Testis (tissue), 3 donors: ENCODE data around the gene PAFAH1B1. TPM values are rescaled to one million over a fixed set of nuclear protein-coding genes. Genes with fewer than 3 reads are reported as not detected.
A peak's percentile ranks its signal among the peaks of the same experiment; 100 is the strongest.
"Not testable (repeated sequence)": the region's sequence is repeated elsewhere in the genome, so short reads cannot be mapped to it uniquely, and the experiment has no call there.

Experiments used
- DNase-seq: peaks from one replicate; pipeline ENCODE4 v3.0.0-alpha.2; 2019
- H3K27ac ChIP-seq, 2 donors: fragments of 200-600 bp; sonication (generic); one replicate each; pipeline ENCODE4 v1.5.1; 2019
- H3K27me3 ChIP-seq: fragments of 200-600 bp; sonication (generic); one replicate; pipeline ENCODE4 v1.5.1; 2019
- H3K36me3 ChIP-seq: fragments of 200-600 bp; sonication (generic); one replicate; pipeline ENCODE4 v1.5.1; 2017; ENCODE audit warnings: low read depth; ENCODE audit errors: missing control alignments
- H3K4me1 ChIP-seq: fragments of 200-600 bp; sonication (generic); one replicate; pipeline ENCODE4 v1.5.1; 2019
- H3K4me3 ChIP-seq, 2 donors: fragments of 200-600 bp; sonication (generic); one replicate each; pipeline ENCODE4 v1.5.1; 2017 to 2019
- H3K9me3 ChIP-seq: fragments of 200-600 bp; sonication (generic); one replicate; pipeline ENCODE4 v1.5.1; 2017
- CTCF ChIP-seq, 3 experiments: fragments of 450-650 bp in 2 of 3; fragments of 200-600 bp in 1 of 3; sonication (generic) in 1 of 3; IDR thresholded peaks; one replicate each; pipeline ENCODE4 v1.5.1; 2016 to 2019; ENCODE audit warnings: antibody characterized with exemption in 3 of 3, mild to moderate bottlenecking in 2 of 3, moderate library complexity in 1 of 3
- POLR2A ChIP-seq: fragments of 450-650 bp; IDR thresholded peaks from one replicate; pipeline ENCODE4 v1.6.1; 2017; ENCODE audit warnings: antibody characterized with exemption, mild to moderate bottlenecking, moderate library complexity
- WGBS, 2 donors: methylation state at CpG; one replicate each; pipeline ENCODE4 v1.1.5; 2018; 5-methylcytosine and 5-hydroxymethylcytosine counted together
- intact Hi-C: fragments of 100-400 bp; cut with DNase I; formaldehyde crosslinking; loops from one replicate; pipeline ENCODE4 v1.15.1; 2023; ENCODE audit warnings: low total_unique reads
- polyA plus RNA-seq: library from polyadenylated mRNA; stranded (reverse); fragments of 350-450 nt; fragmentation: Illumina TruSeq; extraction: RNeasy Lipid Tissue Mini Kit (QIAGEN cat#74804); gene quantifications from one replicate; pipeline ENCODE4 v1.2.3, GENCODE V29; 2014; ENCODE audit warnings: low read depth, low replicate concordance; ENCODE audit not compliant: insufficient read depth
- total RNA-seq, 2 donors: library from RNA; depleted of rRNA; stranded (reverse); fragments of >200 nt; gene quantifications; one replicate each; pipeline ENCODE4 v1.2.3, GENCODE V29; 2016

Gene PAFAH1B1
- total and polyA plus RNA-seq, 3 donors from 2014 or later = 157 to 597 (median 225) TPM

DNA sequence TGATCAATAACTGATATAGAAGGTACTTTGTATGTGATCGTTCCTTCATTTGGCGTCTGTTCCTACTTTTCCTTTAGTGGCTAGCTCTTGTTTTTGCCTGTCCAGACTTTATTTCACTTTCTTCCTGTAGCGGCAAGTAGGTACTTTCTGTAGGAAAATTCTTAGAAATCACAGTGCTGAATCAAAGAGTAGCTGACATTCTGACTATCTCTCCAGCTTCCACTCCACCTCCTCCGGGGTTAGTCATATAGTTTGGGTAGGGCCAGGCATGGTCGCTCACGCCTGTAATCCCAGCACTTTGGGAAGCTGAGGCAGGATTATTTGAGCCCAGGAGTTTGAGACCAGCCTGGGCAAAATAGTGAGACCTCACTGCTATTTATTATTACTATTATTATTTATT is 29.9 kb upstream of the PAFAH1B1 start:
- Histone ChIP-seq H3K27ac (no peak overlapping the region), H3K4me3 (no peak overlapping the region), H3K27me3 (no peaks in the 10 kb centered on the region), H3K9me3 (no peaks in the 10 kb centered on the region), H3K4me1 (no peaks in the 10 kb centered on the region), H3K36me3 (no peaks in the 10 kb centered on the region)
- DNase-seq = no peak
- 92 to 96% methylated on average over 6 of the region's 6 CpGs for WGBS, 2 donors
- intact Hi-C loops = no loop called here
- TF ChIP-seq POLR2A (no peak), CTCF (IDR thresholded peaks at IDR 0.05) (no peak)

- Histone ChIP-seq H3K4me1 (no peaks in the 10 kb centered on the region), H3K27me3 (no peaks in the 10 kb centered on the region), H3K9me3 (no peaks in the 10 kb centered on the region), H3K4me3 (no peak overlapping the region), H3K36me3 (no peaks in the 10 kb centered on the region), H3K27ac (no peak overlapping the region)
- no peak for TF ChIP-seq CTCF (IDR thresholded peaks at IDR 0.05)
- no peak for TF ChIP-seq POLR2A
- 50 to 53% methylated on average over 5 of the region's 5 CpGs for WGBS, 2 donors
- peak; percentile 35 for DNase-seq
- intact Hi-C loops = no loop called here
Measured at GRCh38 chr17:2564877-2565276, 28.6 kb upstream of the PAFAH1B1 start.

- H3K9me3 ChIP-seq = no peaks in the 10 kb centered on the region
- no peaks in the 10 kb centered on the region for H3K27me3 ChIP-seq
- intact Hi-C loops = no loop called here
- no peak for TF ChIP-seq CTCF (IDR thresholded peaks at IDR 0.05)
- H3K4me3 ChIP-seq = no peak overlapping the region
- H3K36me3 ChIP-seq = no peaks in the 10 kb centered on the region
- no peak for DNase-seq
- H3K4me1 ChIP-seq = no peaks in the 10 kb centered on the region
- WGBS, 2 donors = 76 to 81% methylated on average over 3 of the region's 3 CpGs
- H3K27ac ChIP-seq = no peak overlapping the region
Measured at GRCh38 chr17:2566056-2566455, 27.4 kb upstream of the PAFAH1B1 start.

DNA sequence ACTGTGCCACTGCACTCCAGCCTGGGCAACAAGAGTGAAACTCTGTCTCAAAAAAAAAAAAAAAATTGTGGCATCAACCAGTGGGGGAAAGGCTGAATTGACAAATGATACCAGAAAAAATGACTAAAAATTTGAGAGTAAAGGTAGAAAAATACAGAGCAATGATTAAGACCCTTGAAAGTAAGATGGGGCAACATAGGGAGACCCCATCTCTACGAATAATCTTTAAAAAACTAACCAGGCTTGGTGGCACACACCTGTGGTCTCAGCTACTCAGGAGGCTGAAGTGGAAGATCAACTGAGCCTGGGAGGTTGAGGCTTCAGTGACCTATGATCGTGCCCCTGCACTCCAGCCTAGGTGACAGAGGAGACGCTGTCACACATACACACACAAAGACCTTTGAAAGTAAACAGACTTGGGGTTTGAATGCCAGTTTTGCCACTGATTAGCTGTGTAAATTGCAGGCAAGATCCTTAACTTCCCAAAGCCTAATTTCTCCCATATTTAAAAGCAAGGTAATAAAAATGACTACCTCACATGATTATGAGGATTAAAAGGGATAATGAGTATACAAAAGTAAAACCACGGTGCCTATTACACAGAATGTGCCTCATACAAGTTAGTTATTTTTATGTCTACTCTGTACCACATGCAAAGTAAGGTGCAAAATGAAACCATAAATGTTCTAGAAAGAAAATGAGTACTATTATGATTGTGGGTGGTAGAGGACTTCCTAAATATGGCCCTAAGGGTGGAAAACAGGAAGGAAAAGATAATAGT is 21.7 kb upstream of the PAFAH1B1 start:
- no peak for TF ChIP-seq CTCF (IDR thresholded peaks at IDR 0.05)
- no peak for TF ChIP-seq POLR2A
- Histone ChIP-seq H3K27ac (no peak overlapping the region), H3K27me3 (no peaks in the 10 kb centered on the region), H3K36me3 (no peaks in the 10 kb centered on the region), H3K9me3 (no peaks in the 10 kb centered on the region), H3K4me1 (no peaks in the 10 kb centered on the region), H3K4me3 (no peak overlapping the region)
- 72 to 83% methylated on average over 4 of the region's 4 CpGs for WGBS, 2 donors
- intact Hi-C loops = no loop called here
- DNase-seq = no peak

GRCh38 chr17:2572304-2572609 is 21.2 kb upstream of the PAFAH1B1 start:
- 81 to 84% methylated on average over 7 of the region's 7 CpGs for WGBS, 2 donors
- DNase-seq, H3K4me3 ChIP-seq, H3K27me3 ChIP-seq, H3K4me1 ChIP-seq, H3K9me3 ChIP-seq, H3K36me3 ChIP-seq, intact Hi-C loops, H3K27ac ChIP-seq: not testable (repeated sequence)
